Thoracic aorta (tissue), 2 donors: ENCODE results near the gene TBL3. TPM values are rescaled to one million over a fixed set of nuclear protein-coding genes. Genes with fewer than 3 reads are reported as not detected.

Source experiments
- ATAC-seq: fragments of 150-250 bp; one replicate; pipeline ENCODE4 v1.8.0; 2017; ENCODE audit warnings: low read depth; ENCODE audit not compliant: insufficient number of reproducible peaks, low FRiP score
- DNase-seq: peaks from one replicate; pipeline ENCODE4 v3.0.0-alpha.2; 2020; ENCODE audit warnings: low spot score
- H3K27ac ChIP-seq, 2 donors: fragments of 200-600 bp; sonication (generic); 1 replicate in 1 of 2; 2 replicates in 1 of 2; pipeline ENCODE4 v1.5.1; 2016; ENCODE audit warnings: mild to moderate bottlenecking in 2 of 2, moderate library complexity in 2 of 2
- H3K27me3 ChIP-seq: fragments of 200-600 bp; sonication (generic); replicated peaks from 2 replicates; pipeline ENCODE4 v1.6.0; 2016; ENCODE audit warnings: mild to moderate bottlenecking; ENCODE audit not compliant: insufficient read depth
- H3K36me3 ChIP-seq: fragments of 200-600 bp; sonication (generic); one replicate; pipeline ENCODE4 v1.5.1; 2016
- H3K4me1 ChIP-seq, 2 donors: fragments of 200-600 bp; sonication (generic); 1 replicate in 1 of 2; 2 replicates in 1 of 2; pipeline versions ENCODE4 v1.5.1 to v1.6.0; 2016; ENCODE audit warnings: low read depth in 2 of 2, mild to moderate bottlenecking in 1 of 2; ENCODE audit not compliant: control insufficient read depth in 1 of 2
- H3K4me3 ChIP-seq: fragments of 200-600 bp; sonication (generic); 2 replicates; pipeline ENCODE4 v1.5.1; 2016; ENCODE audit warnings: mild to moderate bottlenecking
- H3K9me3 ChIP-seq: fragments of 200-600 bp; sonication (generic); 2 replicates; pipeline ENCODE4 v1.5.1; 2016
- CTCF ChIP-seq: fragments of 200-600 bp; sonication (generic); IDR thresholded peaks from one replicate; pipeline ENCODE4 v1.5.1; 2019; ENCODE audit warnings: antibody characterized with exemption
- total RNA-seq, 2 donors: library from RNA; depleted of rRNA; stranded (reverse); fragments of >200 nt; gene quantifications; one replicate each; pipeline versions ENCODE4 v1.1.0 to v1.2.3, GENCODE V29; 2016

The TBL3 gene
- total RNA-seq, 2 donors from 2014 or later: 22.2 to 44.8 TPM

DNA sequence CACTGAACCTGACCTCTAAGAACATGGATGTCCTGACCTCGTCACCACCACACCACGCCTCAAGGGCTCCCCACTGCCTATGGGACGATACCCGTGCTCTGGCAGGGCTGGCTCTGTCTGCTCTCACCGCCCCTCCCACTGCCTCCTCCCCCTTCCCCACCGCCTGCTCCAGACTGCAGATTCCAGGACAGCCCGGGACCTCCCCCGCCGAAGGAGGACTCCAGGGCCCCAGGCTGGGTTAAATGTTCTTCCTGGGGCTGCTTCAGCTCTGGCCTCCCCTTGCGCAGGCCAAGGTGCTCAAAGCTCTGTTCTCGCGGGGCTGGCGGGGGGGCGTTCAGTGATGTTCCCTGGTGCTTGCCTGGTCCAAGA is 50.9 kb downstream of the TBL3 start:
- H3K4me3 ChIP-seq: peak overlapping the region; percentile 63
- H3K27ac ChIP-seq: no peak overlapping the region
- no peak for TF ChIP-seq CTCF
- H3K36me3 ChIP-seq: no peaks in the 10 kb centered on the region
- no peaks in the 10 kb centered on the region for H3K9me3 ChIP-seq
- H3K27me3 ChIP-seq: peaks cover 6% of the 10 kb centered on the region
- no peak for DNase-seq
- H3K4me1 ChIP-seq: peaks cover 10 to 52% of the 10 kb centered on the region in 2 donors
- no peak for ATAC-seq

GRCh38 chr16:2023092-2024031 is 51.5 kb downstream of the TBL3 start:
- DNase-seq: peak; percentile 69
- peak; percentile 98 for TF ChIP-seq CTCF
- Histone ChIP-seq H3K4me1 (peaks cover 14 to 58% of the 10 kb centered on the region in 2 donors), H3K27me3 (peaks cover 6% of the 10 kb centered on the region), H3K9me3 (no peaks in the 10 kb centered on the region), H3K27ac (peak overlapping the region in 1 of 2 donors; percentile 69), H3K4me3 (peak overlapping the region; percentile 63), H3K36me3 (no peaks in the 10 kb centered on the region)
- ATAC-seq: peak; percentile 76

DNA sequence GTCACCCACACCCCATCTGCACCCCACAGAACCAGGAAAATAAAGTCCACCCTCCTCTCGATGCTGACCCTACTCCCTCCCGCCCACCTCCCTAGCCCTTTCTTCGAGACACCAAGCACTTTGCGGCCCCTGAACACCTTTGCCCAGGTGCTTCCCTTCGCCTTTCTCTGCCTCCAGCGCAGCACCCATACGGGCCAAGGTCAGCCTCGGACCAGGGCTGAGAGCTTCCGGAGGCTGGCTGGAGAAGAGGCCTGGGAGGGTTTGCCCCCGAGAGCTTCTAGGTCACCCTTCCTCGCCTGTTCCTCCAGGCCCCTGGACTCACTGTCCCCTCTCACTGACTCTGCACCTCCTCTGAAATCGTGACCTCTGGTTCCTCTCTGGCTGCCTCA is 52.2 kb downstream of the TBL3 start:
- Histone ChIP-seq H3K4me3 (no peak overlapping the region), H3K27me3 (peaks cover 6% of the 10 kb centered on the region), H3K36me3 (no peaks in the 10 kb centered on the region), H3K9me3 (no peaks in the 10 kb centered on the region), H3K4me1 (peaks cover 14 to 65% of the 10 kb centered on the region in 2 donors), H3K27ac (peak overlapping the region in 1 of 2 donors; percentile 69)
- TF ChIP-seq CTCF: no peak
- no peak for DNase-seq
- no peak for ATAC-seq

- TF ChIP-seq CTCF: no peak
- DNase-seq (no peak), ATAC-seq (no peak)
These were observed 53.4 kb downstream of the TBL3 start for GRCh38 chr16:2025251-2025650.

DNA sequence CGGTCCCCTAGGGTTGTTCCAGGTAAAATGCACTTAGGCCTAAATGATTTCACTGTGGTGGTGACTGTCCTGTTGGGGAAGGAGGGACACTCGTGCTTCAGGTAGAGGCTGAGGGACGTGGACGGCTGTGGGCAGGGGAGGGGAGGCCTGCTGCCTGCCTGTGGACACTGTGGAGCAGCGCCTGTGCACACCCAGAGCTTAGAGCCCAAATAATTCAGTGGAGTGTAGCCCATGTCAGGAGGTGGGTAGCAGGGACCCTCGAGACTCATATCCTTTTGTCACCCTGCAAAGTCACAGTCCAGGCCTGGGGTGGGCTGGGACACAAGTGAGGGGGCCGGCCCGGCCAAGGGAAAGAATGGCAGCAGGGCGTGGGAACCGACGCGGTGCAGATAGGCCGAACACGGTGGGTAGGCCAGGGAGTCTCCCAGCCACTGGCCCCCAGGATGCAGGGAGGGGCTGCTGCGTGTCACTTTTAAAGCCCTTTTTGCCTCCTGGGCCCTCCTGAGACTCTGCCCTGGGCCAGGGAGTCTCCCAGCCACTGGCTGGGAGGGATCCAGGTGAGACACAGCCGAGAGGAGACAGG is 54.1 kb downstream of the TBL3 start:
- no peaks in the 10 kb centered on the region for H3K27me3 ChIP-seq
- H3K36me3 ChIP-seq: peaks cover 3% of the 10 kb centered on the region
- H3K27ac ChIP-seq: peak overlapping the region in 1 of 2 donors; percentile 69
- H3K4me1 ChIP-seq: peaks cover 14 to 51% of the 10 kb centered on the region in 2 donors
- TF ChIP-seq CTCF: no peak
- DNase-seq: no peak
- H3K9me3 ChIP-seq: no peaks in the 10 kb centered on the region
- ATAC-seq: no peak
- H3K4me3 ChIP-seq: peak overlapping the region; percentile 69

More at GRCh38 chr16:2025251-2025650, 53.4 kb downstream of the TBL3 start:
- Histone ChIP-seq H3K27me3 (no peaks in the 10 kb centered on the region), H3K36me3 (peaks cover 3% of the 10 kb centered on the region), H3K27ac (no peak overlapping the region), H3K9me3 (no peaks in the 10 kb centered on the region), H3K4me3 (no peak overlapping the region), H3K4me1 (peaks cover 14 to 57% of the 10 kb centered on the region in 2 donors)
